VCaP (cell line): Measurements from ENCODE around the gene EPB41L1.

Experiments
- H3K27ac ChIP-seq: fragments of 450-650 bp; 2 replicates; pipeline ENCODE4 v1.5.1; 2017
- TF ChIP-seq, protein P1 (sequence below): fragments of 450-650 bp; conservative IDR thresholded peaks from 2 replicates; pipeline ENCODE4 v1.5.1; 2017; ENCODE audit warnings: mild to moderate bottlenecking, moderate library complexity

Gene EPB41L1

DNA sequence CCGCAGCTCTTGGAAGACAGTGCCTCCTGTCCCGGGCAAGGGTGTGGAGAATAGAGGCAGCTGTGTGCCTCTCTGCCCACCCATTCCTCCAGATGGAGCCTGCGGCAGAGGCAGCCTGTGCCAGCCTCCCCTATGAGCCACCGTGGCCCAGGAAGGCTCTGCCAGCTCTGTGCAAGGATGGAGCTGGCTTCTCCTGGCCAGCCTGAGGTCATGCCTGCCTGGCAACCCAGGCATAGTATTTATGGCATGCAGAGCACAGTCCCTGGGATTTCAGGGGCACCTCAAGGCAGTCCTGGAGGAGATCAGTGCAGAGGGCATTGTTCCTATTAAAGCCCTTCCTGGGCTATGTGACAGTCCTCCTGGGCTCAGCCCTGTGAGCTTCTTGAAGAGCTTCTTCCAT lies 1.5 kb downstream of the EPB41L1 start:
- TF ChIP-seq, protein P1, sequence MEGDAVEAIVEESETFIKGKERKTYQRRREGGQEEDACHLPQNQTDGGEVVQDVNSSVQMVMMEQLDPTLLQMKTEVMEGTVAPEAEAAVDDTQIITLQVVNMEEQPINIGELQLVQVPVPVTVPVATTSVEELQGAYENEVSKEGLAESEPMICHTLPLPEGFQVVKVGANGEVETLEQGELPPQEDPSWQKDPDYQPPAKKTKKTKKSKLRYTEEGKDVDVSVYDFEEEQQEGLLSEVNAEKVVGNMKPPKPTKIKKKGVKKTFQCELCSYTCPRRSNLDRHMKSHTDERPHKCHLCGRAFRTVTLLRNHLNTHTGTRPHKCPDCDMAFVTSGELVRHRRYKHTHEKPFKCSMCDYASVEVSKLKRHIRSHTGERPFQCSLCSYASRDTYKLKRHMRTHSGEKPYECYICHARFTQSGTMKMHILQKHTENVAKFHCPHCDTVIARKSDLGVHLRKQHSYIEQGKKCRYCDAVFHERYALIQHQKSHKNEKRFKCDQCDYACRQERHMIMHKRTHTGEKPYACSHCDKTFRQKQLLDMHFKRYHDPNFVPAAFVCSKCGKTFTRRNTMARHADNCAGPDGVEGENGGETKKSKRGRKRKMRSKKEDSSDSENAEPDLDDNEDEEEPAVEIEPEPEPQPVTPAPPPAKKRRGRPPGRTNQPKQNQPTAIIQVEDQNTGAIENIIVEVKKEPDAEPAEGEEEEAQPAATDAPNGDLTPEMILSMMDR = no peak
- H3K27ac ChIP-seq = peak overlapping the region; percentile 86; the same call in 1 of the 2 replicates

DNA sequence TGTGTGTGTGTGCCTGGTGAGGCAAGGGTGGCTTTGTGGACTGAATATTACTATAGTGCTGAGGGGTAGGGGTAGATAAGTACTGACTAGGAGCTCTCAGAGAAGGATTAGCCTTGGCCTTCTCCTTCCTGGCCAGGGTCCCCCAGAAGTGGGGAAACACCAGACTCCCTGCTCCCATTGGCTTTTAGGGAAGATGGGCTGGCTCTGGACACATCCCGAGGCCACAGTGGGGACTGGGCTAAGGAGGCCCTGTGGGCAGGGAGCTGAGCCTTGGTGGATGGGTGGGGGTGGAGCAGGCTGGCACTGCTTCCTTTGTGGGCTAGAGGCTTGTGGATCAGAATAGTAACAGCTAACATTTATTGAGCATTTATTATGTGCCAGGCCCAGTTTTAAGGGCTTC lies 3.1 kb downstream of the EPB41L1 start:
- TF ChIP-seq, protein P1 = no peak
- H3K27ac ChIP-seq = no peak overlapping the region

DNA sequence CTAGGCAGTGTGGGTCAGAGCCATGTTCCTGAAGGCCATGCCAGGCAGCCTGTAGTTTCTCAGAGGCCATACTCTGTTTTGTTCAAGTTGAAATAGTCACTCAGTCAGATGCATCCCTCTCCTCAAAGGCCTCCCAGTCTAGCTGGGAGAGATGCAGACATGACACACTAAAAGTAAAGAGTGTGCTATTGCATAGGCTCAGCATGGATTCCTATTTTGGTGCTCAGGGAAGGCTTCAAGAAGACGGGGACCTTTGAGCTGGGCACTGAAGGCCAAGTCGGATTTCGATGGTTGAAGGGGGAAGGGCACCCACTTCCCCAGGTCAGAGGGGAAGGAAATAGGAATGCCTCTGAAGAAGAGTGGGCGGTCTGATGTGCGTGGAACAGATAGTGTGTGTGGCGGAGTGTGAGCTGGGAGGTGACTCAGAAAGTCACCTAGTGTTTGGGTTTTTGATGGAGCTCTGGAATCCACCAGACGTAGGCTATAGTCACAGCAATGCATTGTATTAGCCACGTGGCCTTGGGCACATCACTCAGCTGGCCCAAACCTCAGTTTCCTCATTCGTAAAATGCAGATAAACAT lies 3.7 kb downstream of the EPB41L1 start:
- no peak overlapping the region for H3K27ac ChIP-seq
- TF ChIP-seq, protein P1 = no peak

DNA sequence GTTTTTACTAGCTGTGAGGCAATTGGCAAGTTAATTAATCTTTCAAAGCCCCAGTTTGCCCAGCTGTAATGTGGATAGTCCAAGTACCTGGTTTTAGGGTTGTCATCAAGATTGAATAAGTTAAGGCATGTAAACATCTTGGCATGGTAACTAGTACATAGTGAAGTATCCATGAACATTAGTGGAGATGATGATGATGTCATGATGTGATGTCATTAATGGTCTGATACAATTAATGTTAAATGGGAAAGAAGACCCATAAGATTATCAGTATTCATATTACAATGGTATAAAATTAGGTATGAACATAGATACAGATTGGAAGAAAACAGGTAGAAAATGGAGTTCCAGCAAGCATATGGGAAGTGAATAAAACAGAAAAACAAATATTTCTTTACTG lies 5.3 kb downstream of the EPB41L1 start:
- TF ChIP-seq, protein P1 = no peak

DNA sequence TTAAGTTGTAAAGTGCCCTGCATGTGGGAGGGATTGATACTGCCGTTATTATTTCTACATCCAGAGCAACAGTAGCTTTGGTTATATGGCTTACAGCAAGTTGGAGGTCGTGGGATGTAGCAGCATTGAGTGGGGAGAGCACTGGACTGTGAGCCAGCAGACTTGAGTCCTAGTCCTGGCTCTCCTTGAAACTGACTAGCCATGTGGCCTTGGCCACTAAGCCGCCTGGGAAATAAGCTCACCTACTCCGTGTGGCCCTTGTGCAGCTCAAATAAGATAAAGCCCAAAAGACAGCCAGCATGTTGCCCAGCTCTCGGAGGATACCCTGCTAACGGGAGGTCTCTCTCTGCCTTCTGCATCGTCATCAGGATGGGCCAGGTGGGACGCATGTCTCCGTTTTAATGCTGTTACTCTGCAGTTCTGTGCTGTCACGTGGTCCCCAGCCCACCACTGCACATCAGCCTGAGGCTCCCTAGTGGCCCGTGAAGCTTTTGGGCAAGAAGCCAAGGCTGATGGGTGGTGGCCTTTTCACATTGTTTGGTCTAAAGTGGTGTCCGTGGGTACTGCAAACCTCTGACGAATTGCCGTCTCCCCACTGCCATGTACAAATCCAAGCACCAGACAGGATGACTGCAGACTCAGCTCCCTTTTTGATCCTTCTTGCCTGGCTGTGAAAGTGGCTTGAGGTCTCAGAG lies 7.9 kb downstream of the EPB41L1 start:
- no peak overlapping the region for H3K27ac ChIP-seq
- TF ChIP-seq, protein P1 = no peak

More for the DNA sequence above, 5.3 kb downstream of the EPB41L1 start:
- H3K27ac ChIP-seq = no peak overlapping the region

DNA sequence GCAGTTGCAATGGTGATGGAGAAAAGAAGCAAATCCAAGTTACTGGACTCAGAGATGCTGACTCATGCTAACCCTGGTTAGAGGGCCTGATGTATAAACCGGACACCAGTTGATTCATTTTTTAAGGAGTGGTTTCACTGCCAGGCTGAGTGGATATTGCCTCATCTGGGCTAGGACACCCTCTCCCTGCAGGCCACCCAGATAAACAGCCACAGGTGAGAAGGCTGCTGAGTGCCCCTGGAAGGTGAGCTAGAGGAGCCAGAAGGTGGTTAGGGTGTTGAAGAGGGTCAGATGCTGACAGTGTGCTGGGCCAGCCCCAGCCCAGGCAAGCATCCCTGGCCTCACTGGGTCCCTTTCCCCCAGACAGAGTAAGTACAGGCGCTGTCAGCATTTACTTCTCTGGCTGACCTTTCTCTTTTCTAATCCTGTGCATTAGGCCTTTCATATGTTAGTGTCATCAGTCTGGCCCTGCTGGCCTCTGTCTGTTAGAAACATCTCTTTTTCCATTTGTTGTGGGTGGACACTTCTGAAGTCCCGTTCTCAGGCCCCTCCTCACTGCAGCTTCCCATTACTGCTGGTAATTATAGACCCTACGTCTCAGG lies 13.5 kb downstream of the EPB41L1 start:
- TF ChIP-seq, protein P1 = no peak
- no peak overlapping the region for H3K27ac ChIP-seq

DNA sequence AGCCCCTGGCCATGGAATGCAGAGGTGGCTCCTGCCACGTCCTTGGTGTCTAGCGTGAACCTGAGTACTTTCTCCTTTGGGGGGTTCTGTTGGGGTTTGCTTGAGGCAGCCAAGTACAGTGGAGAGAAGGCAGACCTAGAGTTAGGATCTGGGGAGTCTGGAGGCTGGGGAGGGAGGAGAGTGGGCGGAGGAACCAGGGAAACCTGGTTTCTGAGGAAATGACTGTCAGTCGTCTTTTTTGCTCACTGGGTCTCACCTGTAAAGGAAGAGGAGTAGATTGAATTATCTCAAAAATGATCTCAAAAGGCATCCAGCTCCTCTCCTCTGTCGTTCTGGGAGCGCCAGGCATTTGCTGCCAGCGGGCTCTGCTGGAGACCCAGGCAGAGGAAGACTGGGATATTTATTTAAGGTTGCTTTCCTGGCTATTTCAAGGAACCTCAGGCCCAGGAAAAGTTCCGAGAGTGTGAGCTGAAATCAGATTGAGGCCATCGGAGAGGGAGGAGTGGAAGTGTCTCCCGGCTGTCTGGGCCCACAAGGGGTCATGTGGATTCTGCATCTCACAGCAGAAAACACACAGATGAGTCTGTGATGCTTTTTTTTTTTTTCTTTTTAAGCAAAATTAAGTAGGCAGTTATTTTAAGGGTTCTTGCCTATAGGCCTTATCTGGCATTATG lies 16.1 kb downstream of the EPB41L1 start:
- no peak overlapping the region for H3K27ac ChIP-seq
- TF ChIP-seq, protein P1 = no peak
